Middle frontal gyrus (tissue), 1 donor: Measurements from ENCODE around the gene CTNNA2.

Source experiments
- DNase-seq: peaks from one replicate; pipeline ENCODE4 v3.0.0-alpha.2; 2015; ENCODE audit warnings: low spot score; ENCODE audit errors: extremely low spot score

The CTNNA2 gene

DNA sequence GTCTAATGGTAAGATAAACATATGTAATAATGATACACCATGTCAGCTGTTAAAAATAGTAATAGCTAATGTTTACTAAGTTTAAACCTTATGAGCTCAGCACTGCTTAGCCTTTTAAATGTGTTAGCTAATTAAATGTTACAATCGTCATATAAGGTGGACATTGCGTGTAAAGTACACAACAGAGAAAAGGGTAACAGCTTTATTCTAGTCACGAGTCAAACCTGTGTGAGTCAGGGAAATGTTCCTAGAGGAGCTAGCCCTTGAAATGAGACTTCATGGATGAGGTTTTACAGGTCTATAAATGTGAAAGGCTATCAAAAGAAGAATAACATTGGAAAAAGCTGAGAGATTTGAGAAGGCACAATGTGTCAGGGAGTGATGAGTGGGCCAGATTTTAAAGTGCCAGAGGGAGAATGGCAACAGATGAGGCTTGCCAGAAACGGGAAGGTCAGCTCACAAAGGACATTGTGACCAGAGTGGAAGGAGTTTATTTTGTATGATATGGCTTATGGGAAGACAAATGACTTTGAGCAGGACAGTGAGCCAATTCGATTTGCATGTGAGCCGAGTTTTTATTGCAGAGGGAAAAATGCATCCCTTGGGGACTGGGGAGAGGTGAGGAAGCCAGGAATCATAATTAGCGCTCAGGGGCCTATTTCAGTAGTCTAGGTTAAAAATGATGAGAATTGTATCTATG is 276.3 kb downstream of the CTNNA2 start:
- no peak for DNase-seq

GRCh38 chr2:79789811-79790210 is 277.0 kb downstream of the CTNNA2 start:
- DNase-seq, result no peak

GRCh38 chr2:79792090-79792489 is 279.2 kb downstream of the CTNNA2 start:
- no peak for DNase-seq

DNA sequence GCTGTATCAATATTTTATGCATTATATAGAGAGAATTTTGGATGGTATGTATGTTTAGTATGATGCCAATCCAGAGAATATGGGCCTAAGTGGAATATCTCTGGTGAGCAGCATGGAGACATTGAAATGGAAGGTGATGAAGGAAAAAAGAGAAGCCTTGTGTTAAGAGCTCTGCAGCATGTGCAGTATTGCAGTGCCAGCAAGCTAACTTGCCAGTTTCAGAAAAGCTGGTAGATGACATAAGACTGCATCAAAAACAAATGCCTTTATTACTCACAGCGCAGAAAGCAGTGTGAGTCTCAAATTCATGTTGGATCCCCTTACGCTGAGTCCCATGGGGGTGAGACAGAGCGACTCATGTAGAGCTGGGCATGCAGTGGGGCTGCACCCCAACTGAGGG is 280.2 kb downstream of the CTNNA2 start:
- DNase-seq, result no peak

GRCh38 chr2:79796641-79797040 is 283.8 kb downstream of the CTNNA2 start:
- DNase-seq, result no peak

DNA sequence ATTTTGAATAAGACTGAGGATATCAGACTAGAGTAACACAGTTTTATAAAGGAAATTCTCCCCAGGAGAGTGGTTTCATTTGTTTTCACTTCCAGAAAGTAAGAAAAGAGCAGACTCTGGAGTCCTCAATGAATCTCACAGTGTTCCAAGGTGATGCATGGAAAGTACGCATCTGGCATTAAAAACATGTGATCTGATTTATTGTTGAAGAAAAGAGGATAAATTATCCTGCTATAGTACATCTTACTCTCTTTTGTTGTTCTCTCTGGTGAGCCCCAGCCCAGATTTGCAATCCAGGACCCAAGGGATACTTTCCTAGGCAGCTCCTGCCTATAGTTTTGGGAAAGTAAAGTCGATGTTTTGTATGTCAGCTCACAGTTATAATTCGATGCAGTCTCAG is 285.9 kb downstream of the CTNNA2 start:
- no peak for DNase-seq

DNA sequence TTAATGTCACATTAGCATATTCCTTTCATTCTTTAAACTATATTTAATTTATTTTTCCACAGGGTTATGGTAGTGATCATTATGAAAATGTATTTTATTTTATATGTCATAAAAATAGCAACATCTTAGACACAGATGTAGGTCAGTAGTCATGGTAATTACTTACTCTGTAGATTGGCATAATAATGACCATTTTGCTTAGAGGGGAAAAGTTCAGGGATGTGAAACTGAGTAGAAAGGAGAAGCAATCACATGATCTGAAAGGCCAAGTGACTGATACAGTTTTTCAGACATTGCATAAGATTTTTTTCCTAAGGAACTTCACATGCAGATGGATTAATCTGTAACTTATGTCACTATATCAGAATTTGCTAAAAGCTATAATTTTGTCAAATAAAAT is 286.9 kb downstream of the CTNNA2 start:
- no peak for DNase-seq

GRCh38 chr2:79801082-79801481 is 288.2 kb downstream of the CTNNA2 start:
- no peak for DNase-seq

- no peak for DNase-seq
These were observed 304.4 kb downstream of the CTNNA2 start for GRCh38 chr2:79817288-79817687.

- no peak for DNase-seq
These were observed 307.4 kb downstream of the CTNNA2 start for GRCh38 chr2:79820281-79820680.

DNA sequence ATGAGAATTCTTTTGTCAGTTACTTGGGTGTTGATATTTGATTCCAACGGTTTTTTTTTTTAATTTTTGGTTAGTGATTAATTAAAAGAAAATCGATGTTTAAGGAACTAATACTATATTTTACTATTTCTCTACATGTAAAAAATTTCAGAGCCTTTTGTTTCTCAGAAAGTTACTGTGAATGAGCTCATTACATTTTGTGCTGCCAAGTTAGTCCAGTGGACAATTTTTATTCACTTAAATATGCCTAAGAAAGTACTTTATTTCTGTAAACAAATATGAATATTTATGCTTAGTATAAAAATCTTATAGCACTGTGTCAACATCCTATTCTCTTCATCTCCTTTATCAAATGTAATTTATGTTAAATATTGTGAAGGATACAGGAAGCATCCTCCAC is 309.3 kb downstream of the CTNNA2 start:
- no peak for DNase-seq

GRCh38 chr2:79824086-79824786 is 311.4 kb downstream of the CTNNA2 start:
- DNase-seq, result no peak

DNA sequence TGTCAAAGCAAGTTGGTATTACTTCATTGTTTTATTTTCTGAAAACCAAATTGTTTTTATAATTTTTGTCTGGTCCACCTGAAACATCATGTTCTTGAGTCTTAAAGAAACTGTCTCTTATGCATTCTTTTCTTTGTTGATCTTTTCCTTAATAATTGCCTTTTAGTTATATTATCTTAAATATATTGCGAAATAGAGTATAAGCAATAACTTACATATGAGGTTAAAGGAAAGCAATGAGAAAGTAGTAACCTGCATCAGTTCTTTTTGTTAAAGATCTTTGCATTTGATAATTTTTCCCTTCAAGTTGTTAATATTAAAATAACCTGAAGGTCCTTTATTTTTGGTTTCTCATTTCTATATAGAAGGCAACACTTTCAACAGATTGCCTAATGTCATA is 315.0 kb downstream of the CTNNA2 start:
- no peak for DNase-seq

DNA sequence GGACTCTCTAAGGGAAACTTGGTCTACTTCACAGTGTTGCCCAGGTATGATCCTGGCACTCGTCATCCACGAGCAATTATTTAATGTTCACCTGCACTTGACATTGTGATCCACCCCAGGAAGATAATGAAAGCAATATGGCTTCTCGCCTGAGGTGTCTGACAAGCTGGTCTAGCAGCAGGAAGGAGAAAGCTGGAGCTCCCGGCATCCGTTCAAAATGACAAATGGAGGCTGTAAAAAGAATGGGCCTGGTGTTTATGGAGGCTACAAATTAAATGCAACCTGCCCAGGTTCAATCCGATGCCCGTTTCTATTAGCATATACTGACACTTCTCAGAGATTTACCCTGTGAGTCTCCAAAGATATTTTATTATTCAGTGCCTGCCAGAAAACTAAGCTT is 317.6 kb downstream of the CTNNA2 start:
- no peak for DNase-seq

- DNase-seq, result no peak
These were observed 319.1 kb downstream of the CTNNA2 start for GRCh38 chr2:79831961-79832360.

DNA sequence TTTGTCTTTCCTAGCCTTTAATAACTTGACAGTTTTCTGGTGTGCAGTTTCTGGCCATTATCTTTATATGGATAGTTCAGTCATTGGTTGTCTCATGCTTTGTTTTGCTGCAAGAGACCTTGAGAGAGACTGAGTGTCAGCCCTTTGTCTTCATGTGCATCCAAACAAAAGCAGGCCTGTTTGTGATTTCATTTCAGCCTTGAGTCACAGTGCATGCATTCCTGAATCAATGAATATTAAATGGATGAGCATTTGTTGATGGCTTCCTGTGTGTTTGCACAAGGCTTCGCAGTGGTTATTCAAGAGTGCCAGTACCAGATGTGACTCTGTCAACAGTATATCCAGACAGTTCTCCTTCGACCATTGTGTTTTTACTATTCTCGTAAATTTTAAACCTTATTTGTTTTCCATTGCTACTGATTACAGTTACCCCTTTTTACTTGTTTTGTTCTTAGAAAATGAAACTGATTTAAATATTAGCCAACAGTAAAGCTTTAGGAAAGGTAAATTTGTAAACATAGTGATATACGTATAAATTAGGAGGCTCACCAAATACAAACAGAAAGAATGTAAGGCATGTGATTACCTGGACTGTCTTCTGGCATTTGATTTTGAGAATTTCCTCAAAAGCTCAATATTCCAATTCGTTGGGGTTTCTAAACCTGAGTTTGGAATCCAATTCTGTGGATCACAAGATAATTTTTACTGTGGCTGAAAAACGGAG is 319.8 kb downstream of the CTNNA2 start:
- DNase-seq, result no peak

GRCh38 chr2:79833235-79833878 is 320.5 kb downstream of the CTNNA2 start:
- no peak for DNase-seq

- DNase-seq, result no peak
These were observed 323.1 kb downstream of the CTNNA2 start for GRCh38 chr2:79835911-79836310.

- no peak for DNase-seq
These were observed 331.2 kb downstream of the CTNNA2 start for GRCh38 chr2:79844011-79844410.

DNA sequence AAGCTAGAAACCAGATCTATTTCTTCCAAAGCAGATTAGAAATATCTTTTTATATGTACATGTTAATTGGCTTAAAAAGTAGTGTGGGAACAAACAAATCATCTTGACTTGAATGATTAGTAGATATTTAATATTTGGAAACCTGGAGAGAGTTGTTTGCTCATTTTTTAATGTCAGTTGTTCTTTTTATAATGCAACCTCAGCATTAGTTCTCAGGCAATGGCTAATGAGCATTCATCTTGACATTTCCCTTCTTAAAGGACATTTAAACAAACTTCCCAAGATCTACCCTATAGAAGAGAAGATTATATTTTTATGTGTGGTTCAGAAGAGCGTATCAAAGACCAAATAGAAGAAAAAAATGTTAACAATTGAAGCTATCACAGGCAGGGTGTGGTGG is 334.0 kb downstream of the CTNNA2 start:
- DNase-seq, result no peak

DNA sequence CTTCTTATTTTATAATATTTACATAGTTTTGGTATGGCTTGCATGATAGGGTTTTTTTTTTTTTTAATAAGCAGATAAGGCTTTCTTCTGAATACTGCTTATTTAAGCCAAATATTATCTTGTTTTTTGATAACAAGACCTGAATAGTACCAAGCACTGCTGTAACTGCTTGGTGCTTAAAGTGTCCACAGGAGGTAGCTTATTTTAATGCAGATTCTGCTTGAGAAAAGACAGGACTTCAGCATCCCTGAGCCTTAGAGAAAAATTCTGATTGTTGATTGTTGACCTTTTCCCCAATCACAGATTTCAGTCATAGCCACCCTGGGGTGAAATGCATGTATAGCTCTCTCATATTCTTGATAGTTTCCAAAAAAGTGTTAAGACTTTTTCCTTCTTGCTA is 336.4 kb downstream of the CTNNA2 start:
- DNase-seq, result no peak

GRCh38 chr2:79849949-79850348 is 337.1 kb downstream of the CTNNA2 start:
- no peak for DNase-seq
